ENCODE results near the gene AOPEP.
"Not testable (repeated sequence)": the region's sequence is repeated elsewhere in the genome, so short reads cannot be mapped to it uniquely, and the experiment has no call there.

AOPEP gene

DNA sequence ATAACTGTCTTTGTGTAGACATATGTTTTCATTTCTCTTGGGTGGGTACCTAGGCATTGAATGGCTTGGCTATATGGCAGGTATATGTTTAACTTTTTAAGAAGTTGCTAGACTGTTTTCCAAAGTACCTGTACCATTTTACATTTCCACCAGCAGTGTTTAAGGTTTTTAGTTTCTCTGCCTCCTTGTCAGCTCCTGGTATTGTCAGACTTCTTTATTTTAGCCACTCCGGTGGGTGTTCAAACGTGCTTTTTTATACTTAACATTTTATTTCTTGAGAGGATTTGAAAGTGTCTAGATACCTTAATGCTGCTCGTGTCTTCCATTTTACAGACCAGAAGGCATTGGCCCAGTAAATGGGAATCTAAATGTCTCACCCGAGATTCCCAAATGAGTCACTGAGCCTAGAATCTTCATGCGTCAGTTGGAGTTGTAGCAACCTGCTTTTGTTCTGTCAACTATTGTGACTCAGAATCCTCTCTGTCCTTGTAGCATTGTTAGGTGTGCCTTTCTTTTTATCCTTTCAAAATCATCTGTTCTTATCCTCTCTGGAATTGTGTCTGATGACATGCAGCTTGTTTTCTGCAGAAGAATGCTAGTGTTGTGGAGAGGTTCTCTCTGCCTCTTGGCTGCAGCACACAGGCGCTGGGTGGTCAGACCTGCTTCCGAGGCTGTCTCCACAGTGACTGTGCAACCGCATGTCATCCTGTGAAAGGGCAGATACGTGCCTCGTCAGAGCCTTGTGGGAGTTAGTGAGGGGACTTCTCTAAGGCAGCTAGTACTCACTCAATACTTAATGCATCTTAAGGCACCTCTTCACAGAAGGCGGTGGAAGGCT is 291.8 kb downstream of the AOPEP start:
- DNase-seq (ENCODE audit: low spot score) = no peak

DNA sequence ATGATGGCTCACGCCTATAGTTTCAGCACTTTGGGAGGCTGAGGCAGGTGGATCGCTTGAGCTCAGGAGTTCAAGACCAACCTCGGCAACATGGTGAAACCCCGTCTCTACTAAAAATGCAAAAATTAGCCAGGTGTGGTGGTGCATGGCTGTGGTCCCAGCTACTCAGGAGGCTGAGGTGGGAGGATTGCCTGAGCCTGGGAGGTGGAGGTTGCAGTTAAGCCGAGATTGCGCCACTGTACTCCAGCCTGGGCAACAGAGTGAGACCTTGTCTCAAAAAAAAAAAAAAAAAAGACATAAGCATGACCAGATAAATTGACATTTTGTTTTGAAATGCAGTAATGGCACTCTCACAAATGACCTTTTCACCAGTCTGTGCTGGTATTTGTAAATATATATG is 294.1 kb downstream of the AOPEP start:
- DNase-seq (ENCODE audit: low spot score) = not testable (repeated sequence)

DNA sequence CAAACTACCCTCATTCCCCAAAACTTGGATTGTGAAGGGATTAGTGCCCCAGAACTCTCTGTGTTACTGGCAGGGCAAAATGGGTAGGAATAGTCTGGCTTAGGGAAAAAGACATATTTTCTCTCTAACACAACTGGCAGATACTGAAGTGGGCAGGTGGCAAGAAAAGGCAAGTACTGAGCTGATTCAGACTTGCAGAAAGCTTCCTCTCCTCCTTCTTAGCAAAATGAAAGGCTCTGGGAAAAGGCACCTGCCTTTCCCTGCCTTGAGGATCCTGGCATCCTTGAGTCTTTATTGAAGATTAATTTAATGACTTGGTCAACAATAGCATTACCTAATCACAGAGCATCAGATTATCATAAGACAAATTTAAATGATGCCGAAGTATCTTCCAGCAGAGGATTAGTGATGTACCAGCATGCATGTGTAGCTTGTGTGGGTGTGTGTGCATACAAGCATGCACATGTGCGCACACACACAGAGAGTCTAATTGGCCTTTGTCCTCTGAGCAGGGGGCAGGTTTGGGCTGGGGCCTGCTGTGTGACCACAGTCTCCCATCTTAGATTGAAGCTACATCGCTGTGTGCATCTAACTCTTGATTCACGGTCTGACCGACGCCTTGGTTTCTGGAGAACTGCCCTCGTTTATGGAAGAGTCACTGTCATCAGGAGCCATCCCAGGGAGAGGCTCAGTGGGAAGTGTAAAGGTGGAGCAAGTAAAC is 294.8 kb downstream of the AOPEP start:
- no peak for DNase-seq (ENCODE audit: low spot score)

DNA sequence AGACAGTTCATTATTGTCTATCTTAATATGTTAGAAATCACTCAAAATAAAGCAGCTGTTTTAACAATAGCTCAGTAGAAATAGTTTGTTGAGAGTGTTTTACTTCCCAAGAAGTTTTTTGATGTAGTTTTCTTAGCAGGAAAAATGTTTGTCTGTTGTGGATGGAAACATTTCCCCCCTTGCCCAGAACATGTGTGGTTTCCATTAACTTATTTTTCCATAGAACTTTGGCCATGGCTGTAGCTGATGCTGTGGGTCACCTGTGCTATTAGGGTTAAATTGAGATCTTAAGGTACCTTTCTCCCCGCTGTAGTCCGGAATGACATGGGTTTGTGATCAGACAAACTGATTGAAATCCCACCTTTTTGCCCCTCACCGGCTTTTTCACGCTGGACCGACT is 296.2 kb downstream of the AOPEP start:
- DNase-seq (ENCODE audit: low spot score) = no peak

DNA sequence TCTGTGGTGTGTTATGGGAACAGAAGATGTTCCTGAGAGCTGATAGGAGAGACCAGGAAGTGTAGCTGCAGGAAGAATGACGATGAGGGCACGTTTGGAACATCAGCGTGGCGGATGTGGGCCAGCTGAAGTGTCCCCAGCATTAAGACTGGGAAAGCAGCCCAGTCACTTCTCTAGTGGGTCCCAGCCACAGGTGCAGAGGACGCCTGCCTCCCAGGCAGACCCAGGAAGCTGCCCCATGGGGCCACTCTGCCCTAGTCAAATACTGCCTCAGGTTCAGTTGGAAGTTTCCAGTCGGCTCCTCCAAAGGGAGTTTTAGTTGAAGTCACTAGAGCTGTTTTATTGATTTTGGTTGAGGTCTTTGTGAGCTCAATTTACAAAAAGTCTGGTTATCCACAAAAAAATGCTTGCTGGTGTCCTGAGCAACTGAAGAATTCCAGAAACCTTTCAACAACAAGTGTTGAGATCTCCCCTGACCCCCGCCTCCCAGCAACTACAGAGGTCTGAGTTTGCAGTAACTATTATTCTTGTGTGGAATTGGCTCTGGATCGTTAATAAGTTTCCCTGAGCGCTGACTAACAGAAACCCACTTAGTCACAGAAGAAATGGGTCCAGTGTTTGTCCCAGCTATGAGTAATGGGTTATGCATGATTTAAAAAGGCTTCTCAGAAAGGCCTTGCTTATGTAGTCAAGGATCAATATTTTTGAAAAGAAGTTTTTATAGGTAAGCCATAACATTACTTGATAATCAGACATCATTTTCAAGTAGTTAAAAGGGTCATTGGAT is 296.9 kb downstream of the AOPEP start:
- DNase-seq (ENCODE audit: low spot score) = no peak

DNA sequence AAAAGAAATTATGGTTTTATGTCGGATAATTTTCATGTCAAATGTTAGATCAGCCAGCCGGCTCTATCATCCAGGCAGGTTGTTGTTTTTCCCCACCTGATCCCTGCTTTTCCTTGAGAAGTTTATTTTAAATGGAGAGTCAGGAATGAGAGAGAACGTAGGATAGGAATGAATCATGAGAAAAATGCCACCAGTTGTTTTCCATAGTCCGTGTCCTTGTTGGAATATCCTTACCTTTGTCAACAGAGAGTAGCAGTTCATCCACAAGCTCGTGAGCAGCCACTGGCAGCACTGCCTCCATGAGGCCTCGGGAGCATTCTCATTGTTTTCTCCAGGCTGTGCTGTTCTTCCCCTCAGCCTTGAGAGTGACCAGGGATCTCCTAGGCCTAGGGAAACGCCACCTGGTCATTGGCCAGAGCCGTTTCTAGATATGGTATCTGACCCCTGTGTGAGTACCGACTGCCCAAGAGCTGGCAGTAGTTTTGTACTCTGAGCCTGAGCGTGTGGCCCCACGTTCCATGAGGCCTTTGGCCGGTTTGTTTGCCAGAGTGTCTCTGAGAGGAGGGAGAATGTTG is 297.7 kb downstream of the AOPEP start:
- DNase-seq (ENCODE audit: low spot score) = no peak

DNA sequence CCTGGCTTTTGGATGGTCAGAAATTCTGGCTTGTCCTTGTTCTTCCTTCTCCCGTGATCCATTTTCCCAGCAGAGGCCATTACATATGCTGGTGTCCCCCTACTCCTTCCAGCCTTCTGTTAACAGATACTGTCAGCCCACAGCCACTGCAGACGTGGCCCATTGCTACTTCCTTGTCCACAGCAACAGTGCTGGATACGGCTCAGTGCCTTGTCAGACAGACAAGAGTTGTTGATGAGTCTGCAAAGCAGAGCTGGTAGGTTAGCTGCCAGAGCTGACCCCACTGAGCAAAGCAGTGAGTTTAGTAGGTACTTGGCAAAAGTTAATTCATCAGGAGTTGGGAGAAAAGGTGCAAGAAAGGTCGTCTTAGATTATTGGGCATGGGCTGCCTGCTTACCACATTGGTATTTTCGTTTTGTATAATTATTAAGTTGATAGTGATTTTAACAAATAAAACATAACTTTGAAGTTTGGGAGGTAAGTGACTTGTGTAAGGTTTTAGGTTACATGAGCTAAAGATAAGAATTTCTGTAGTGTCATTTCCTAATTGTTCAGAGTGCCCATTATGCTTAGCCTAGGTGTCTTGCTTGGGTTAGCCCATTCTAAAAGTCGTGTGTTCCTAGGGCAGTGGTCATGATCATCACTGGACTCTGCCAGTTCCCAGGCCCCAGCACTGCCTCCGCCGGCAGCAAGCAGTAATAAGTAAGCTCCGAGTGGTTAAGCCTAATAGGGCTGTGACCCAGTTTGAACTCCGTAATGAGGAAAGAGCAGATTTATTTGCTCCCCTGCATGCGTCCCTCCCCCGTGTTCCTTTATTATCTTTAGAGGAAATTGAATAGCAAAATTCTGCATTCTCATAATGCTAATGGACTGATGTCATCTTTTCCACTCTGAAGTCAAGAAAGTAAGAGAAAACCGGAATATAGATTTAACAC is 299.0 kb downstream of the AOPEP start:
- no peak for DNase-seq (ENCODE audit: low spot score)

DNA sequence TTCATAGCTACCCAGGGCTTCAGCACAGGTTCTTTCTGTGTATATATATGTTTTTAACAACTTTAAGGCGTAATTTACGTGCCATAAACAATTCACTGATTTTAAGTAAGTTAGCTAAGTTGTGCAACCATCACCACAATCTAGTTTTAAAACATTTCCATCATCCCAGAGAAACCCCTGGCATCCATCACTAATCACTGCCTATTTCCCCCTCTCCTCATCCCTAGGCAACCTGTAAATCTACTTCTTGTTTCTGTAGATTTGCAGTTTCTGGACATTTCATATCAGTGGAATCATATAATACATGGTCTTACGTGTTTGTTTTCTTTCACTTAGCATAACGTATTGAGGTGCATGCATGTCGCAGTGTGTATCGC is 299.6 kb downstream of the AOPEP start:
- no peak for DNase-seq (ENCODE audit: low spot score)

DNA sequence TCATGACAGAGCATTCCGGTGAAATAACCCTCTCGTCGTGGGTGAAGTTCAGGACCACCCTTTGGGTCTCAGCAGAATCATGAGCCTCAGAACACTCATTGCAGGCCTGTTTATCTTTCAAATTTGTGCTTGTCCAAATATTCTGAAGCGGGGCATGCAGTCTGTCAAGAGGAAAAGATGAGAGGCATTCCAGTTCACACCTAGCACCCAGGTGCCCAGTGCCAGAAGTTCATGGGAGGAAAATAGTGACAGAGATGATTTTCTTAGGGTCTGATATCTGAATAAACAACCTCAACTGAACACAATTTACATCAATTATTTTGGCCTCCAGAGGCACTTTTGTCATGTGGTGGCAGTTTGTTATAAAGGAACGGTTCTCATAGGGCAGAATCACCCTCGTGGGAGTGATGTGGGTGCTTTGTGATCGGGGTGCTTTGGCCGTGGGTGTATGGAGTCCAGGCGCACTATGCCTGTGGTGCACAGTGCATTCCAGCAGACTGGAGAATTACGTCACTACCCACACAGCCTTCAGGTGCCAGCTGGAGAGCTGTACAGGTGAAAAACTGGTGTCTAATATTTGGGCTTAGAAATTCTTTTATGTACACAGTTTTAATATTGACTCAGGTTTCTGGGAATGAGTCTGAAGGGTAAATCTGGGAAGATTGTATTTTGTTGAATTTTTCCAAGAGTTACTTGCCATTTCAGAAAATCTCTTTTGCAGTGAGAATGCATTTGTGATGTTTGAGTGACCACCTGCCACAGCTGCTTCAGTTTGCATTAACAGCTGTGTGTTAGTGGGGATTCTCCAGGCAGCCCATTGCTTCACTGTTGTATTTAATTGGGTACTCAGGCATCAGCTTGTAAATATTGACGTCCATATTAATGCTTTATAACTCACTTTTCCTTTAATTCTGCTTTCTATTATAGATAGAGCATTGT is 301.7 kb downstream of the AOPEP start:
- DNase-seq (ENCODE audit: low spot score) = no peak

DNA sequence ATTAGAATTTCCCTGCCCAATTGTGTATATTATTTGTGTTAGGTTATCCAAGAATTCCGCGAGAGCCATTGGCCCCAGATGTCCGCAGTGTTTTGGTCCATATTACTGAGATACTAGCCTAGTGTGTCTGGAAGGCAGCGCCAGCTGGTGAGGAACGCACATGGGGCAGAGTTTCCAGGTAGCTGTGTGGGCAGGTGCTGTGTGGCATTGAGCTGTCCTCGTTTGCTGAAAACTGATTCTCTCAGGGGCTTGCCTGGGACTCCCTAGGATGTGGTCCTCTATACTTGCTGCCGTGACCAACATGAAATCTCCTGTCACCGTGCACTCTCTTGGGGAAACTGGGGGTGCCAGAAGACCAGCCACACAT is 302.3 kb downstream of the AOPEP start:
- no peak for DNase-seq (ENCODE audit: low spot score)

DNA sequence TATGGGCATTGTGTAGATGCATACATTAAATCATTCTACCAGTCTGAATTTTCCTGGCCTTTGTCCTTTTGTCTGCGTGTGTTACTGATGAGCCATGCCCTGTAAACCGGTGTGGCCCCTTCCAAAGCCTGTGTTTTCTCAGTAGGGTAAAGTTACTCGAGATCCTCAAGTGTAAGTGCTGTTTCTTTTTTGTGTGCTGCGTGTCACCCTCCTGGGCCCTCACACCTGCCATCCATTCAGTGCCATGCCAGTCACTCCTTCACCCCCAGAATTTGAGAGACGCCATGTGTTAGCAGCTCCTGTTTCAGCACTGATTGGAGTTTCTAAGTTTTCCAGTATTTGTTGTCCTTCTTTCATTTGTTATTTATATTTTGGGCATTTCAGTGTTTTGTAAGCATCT is 302.8 kb downstream of the AOPEP start:
- no peak for DNase-seq (ENCODE audit: low spot score)

DNA sequence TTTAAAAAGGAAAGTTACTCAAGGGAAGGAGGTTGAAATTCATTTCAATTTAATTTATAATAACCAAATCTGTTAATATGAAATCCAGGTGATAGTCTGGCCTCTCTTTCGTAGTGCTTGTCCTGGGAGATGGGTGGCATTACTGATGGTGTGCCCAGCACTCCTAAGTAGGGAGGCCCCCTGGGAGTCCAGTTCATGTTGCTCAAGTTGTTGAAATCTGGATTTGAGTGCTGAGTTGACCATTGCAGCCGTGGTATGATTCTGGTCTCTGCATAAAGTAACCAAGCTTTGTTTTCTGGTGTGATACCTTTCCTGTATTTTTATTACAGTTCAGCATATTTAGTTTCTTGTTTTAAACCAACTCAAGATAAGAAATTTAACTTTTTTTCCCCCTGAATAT is 303.2 kb downstream of the AOPEP start:
- no peak for DNase-seq (ENCODE audit: low spot score)

DNA sequence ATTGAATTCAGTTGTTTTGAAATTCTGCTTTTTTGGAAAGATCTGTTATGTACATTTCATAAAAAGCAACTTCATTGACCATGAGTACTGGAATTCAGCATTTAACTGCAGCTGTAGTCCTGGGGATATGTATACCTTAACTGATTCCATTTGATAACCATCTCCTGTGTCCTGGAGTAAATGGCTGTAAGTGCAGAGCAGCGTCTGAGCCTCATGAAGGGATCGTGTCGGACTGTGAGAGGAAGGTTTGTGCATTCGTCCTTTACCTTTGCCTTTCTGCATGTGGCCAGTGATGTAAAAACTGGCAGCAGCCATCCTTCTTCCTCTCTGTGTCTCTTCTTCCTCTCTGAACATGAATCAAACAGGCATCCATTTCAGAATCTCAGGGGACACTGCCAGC is 303.8 kb downstream of the AOPEP start:
- DNase-seq (ENCODE audit: low spot score) = no peak

DNA sequence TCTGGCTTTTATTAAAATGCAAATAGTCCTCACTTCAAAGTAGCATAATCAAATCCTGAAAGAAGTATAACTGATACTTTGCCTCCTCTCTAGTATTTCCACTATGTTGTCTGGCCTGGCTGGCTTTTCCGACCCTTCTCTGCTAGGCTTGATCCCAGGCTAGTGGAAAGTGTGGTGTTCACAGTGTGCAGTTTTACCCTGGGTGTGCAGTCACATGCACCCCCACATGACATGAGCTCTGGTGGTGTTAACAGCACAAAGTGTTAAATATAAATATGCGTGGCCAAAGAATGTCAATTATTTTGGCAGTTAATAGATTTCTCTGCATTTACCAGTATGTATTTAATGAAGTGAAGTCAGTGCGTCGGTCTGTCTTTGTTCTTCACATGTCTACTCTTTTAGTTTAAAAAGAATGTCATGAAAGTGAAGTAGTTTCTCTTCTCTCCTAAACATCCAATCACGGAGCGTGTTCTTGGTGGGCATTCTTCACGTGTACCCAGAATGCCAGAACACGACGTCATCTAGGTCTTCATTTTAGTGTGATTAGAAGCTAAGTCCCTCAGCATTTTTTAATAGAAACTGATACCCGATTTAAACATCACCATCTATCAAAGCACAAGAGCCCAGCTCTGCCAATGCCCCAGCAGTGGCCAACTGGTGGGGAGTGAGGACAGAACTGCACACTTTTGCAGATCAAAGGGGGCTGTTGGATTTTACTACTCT is 304.6 kb downstream of the AOPEP start:
- no peak for DNase-seq (ENCODE audit: low spot score)

DNA sequence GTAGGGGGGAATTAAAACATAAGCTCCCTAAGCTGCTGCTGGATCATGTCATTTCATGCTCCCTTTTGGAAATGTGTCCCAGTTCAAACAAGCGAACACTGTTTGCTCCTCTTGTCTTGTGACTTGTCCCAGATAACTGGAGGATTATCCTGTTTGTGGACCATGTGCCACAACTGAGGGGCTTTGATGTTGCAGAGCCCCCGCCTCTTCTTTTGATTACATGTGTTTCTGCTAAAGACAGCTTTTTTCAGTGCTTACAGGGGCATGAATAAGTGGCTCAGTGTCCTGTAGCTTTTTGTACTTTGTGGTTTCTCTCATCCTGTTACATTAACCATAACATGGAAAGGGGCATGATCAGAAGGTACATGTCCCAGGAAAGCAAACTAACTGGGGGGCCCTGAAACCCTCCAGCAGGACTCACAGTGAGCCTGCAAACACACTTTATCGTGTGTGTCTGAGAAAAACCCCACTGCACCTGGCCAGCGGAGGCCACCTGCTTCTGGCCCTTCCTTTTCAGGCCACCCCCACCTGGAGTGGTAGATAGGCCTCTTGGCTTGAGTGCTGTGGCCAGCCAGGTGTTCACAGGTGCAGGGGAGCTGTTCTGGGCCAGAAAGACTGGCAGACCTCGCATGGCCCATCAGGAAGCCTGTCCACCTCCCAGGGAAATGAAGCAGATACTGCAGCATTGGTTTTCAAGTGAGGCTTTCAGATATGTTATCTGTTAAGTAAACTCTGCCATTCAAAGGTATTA is 305.4 kb downstream of the AOPEP start:
- DNase-seq (ENCODE audit: low spot score) = no peak

DNA sequence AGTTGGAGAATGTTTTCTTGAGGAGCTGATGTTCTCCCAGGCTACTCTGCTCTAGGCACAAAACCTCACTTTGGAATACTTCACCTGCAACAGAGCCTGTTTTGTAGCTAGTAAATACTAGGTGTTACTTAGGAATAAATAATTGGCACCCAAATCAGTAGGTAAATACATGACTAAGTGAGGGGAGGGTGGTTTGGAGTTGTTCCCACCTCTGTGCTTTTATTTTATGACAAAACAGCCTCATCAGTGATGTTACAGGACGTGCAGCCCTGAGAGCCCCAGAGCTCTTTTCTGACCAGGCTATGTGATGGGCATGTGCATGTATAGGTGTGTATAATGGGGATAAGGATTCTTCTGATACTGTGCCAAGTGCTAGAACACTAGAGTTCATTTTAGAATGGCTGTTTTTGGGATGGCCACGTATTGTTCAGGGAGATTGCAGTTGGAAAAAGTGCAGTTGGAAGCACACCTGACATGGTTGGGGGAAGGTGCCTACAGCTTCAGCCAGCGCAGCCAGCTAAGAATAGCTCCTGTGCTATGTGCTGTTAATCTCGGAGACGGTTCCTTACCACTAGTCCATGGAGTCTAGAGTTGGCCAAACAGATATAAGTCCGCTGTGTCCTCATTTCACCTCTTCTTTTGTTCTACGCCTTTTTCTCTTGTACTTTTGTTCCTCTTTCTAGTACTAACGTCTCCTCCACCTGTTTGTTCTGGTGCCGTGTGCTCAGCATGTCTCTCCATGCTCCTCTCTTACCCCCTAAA is 306.3 kb downstream of the AOPEP start:
- DNase-seq (ENCODE audit: low spot score) = no peak

DNA sequence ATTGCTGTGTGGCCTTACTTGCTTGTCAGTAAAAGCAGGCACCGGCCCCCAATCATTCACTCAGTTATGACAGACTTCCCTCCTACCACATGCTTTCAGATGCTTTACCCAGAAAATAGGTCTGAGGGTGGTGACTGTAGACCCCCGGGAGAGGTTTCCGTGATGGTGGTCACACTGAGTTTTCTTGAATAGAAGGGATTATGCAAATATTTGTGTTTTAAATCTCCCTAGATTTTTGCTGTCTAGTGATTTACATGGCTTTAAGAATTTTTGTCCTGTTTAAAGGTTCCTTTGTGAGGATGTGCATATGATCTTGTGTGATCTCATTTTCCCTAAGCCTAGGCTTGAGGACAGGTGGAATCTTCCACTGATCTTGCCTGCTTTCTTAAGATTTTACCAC is 309.3 kb downstream of the AOPEP start:
- no peak for DNase-seq (ENCODE audit: low spot score)

DNA sequence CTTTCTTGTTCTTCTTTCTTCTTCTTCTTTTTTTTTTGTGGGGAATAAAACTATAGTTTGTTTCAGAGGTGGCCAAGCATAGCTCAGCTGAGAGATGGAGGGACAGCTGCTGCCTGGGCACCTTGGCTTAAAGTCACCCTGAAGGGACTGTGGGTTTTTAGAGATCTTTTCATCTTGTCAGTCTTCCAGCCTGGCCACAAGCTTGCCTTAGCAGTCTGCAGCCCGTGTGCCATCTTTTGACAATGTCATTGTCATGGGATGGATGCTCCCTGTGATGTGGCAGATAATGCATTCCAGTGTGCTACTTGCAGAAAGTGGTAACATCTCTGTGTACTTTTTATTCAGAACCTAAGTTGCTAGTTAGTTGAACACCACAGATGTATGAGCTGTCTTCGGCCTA is 310.2 kb downstream of the AOPEP start:
- DNase-seq (ENCODE audit: low spot score) = no peak
